H9 (cell line): Measurements from ENCODE around the gene TGFBR1. TPM values are rescaled to one million over a fixed set of nuclear protein-coding genes. Genes with fewer than 3 reads are reported as not detected.
A peak's percentile ranks its signal among the peaks of the same experiment; 100 is the strongest.

Experiments used
- DNase-seq: peaks from one replicate; pipeline ENCODE4 v3.0.0-alpha.2; 2017
- H2AFZ ChIP-seq: one replicate; pipeline ENCODE4 v1.6.1; 2013; ENCODE audit warnings: mild to moderate bottlenecking, low read length, control low read depth, moderate library complexity
- H2AK5ac ChIP-seq: 2 replicates; pipeline ENCODE4 v1.6.1; 2013; ENCODE audit warnings: low read length, control low read depth, mixed read lengths; ENCODE audit not compliant: insufficient read length
- H2BK120ac ChIP-seq: one replicate; pipeline ENCODE4 v1.6.1; 2013; ENCODE audit warnings: low read depth, mild to moderate bottlenecking, low read length, control low read depth, inconsistent platforms; ENCODE audit not compliant: poor library complexity, severe bottlenecking
- H2BK12ac ChIP-seq: 2 replicates; pipeline ENCODE4 v1.6.1; 2013; ENCODE audit warnings: low read length, control low read depth, mixed read lengths, low read depth; ENCODE audit not compliant: insufficient read length
- H2BK15ac ChIP-seq: 2 replicates; pipeline ENCODE4 v1.6.1; 2013; ENCODE audit warnings: low read depth, low read length, control low read depth
- H2BK20ac ChIP-seq: one replicate; pipeline ENCODE4 v1.6.1; 2013; ENCODE audit warnings: low read depth, mild to moderate bottlenecking, low read length, control low read depth, inconsistent platforms; ENCODE audit not compliant: poor library complexity, severe bottlenecking
- H2BK5ac ChIP-seq: 2 replicates; pipeline ENCODE4 v1.6.1; 2013; ENCODE audit warnings: low read length, control low read depth, mixed read lengths; ENCODE audit not compliant: insufficient read length
- H3K14ac ChIP-seq: 2 replicates; pipeline ENCODE4 v1.6.1; 2013; ENCODE audit warnings: low read length, control low read depth; ENCODE audit not compliant: insufficient read depth
- H3K18ac ChIP-seq: 2 replicates; pipeline ENCODE4 v1.6.1; 2013; ENCODE audit warnings: low read depth, mild to moderate bottlenecking, mixed read lengths, low read length, control low read depth; ENCODE audit not compliant: insufficient read length
- H3K23ac ChIP-seq: 2 replicates; pipeline ENCODE4 v1.6.1; 2013; ENCODE audit warnings: low read length, control low read depth, mixed read lengths, low read depth; ENCODE audit not compliant: insufficient read length
- H3K23me2 ChIP-seq: 2 replicates; pipeline ENCODE4 v1.6.1; 2013; ENCODE audit warnings: low read depth, mild to moderate bottlenecking, mixed read lengths, low read length, control low read depth; ENCODE audit not compliant: insufficient read length, poor library complexity, severe bottlenecking
- H3K27ac ChIP-seq: 2 replicates; pipeline ENCODE4 v1.5.1; 2013; ENCODE audit warnings: low read length, control low read depth, mixed read lengths, low read depth; ENCODE audit not compliant: insufficient read length
- H3K27me3 ChIP-seq: 2 replicates; pipeline ENCODE4 v1.6.1; 2013; ENCODE audit warnings: low read length, control low read depth, inconsistent platforms; ENCODE audit not compliant: insufficient read depth
- H3K4ac ChIP-seq: 2 replicates; pipeline ENCODE4 v1.6.1; 2013; ENCODE audit warnings: low read depth, mild to moderate bottlenecking, control low read depth, inconsistent platforms, low read length, moderate library complexity
- H3K4me1 ChIP-seq: 2 replicates; pipeline ENCODE4 v1.6.1; 2013; ENCODE audit warnings: low read length, control low read depth, inconsistent platforms; ENCODE audit not compliant: insufficient read depth
- H3K4me2 ChIP-seq: 2 replicates; pipeline ENCODE4 v1.6.1; 2013; ENCODE audit warnings: low read length, control low read depth, mixed read lengths; ENCODE audit not compliant: insufficient read length, insufficient read depth
- H3K56ac ChIP-seq: 2 replicates; pipeline ENCODE4 v1.6.1; 2013; ENCODE audit warnings: low read depth, mild to moderate bottlenecking, mixed read lengths, low read length, control low read depth; ENCODE audit not compliant: insufficient read length
- H3K79me1 ChIP-seq: 2 replicates; pipeline ENCODE4 v1.6.1; 2013; ENCODE audit warnings: low read depth, mild to moderate bottlenecking, moderate library complexity, low read length, control low read depth, inconsistent platforms; ENCODE audit not compliant: insufficient read depth, poor library complexity, severe bottlenecking
- H3K79me2 ChIP-seq: 2 replicates; pipeline ENCODE4 v1.6.1; 2013; ENCODE audit warnings: low read length, control low read depth, inconsistent platforms; ENCODE audit not compliant: insufficient read depth
- H3K9ac ChIP-seq: 2 replicates; pipeline ENCODE4 v1.6.1; 2013; ENCODE audit warnings: low read length, control low read depth, mixed read lengths; ENCODE audit not compliant: insufficient read length; ENCODE audit errors: extremely low read depth
- H3K9me3 ChIP-seq: one replicate; pipeline ENCODE4 v1.6.1; 2013; ENCODE audit warnings: low read depth, low read length, inconsistent platforms; ENCODE audit not compliant: control insufficient read depth
- H3T11ph ChIP-seq: one replicate; pipeline ENCODE4 v1.6.1; 2013; ENCODE audit warnings: mild to moderate bottlenecking, low read length, control low read depth, inconsistent platforms
- H4K20me1 ChIP-seq: one replicate; pipeline ENCODE4 v1.6.1; 2013; ENCODE audit not compliant: control insufficient read depth, insufficient read length, insufficient read depth
- H4K5ac ChIP-seq: 2 replicates; pipeline ENCODE4 v1.6.1; 2013; ENCODE audit warnings: low read depth, mild to moderate bottlenecking, mixed read lengths, low read length, control low read depth; ENCODE audit not compliant: insufficient read length
- H4K8ac ChIP-seq: replicated peaks from 2 replicates; pipeline ENCODE4 v1.6.1; 2013; ENCODE audit warnings: low read length, control low read depth, mixed read lengths, low read depth; ENCODE audit not compliant: insufficient read length
- H4K91ac ChIP-seq: 2 replicates; pipeline ENCODE4 v1.6.1; 2013; ENCODE audit warnings: low read depth, mild to moderate bottlenecking, moderate library complexity, mixed read lengths, low read length, control low read depth; ENCODE audit not compliant: insufficient read length
- H3K27ac Mint-ChIP-seq, 3 experiments: 2 replicates in 2 of 3; 3 replicates in 1 of 3; pipeline ENCODE4 v1.8.0; 2020 to 2021; ENCODE audit warnings: mixed read lengths in 3 of 3, mild to moderate bottlenecking in 1 of 3, moderate library complexity in 1 of 3
- H3K27me3 Mint-ChIP-seq: 2 replicates; pipeline ENCODE4 v1.8.0; 2021; ENCODE audit warnings: low read depth, mild to moderate bottlenecking, moderate library complexity, mixed read lengths
- H3K36me3 Mint-ChIP-seq, 3 experiments: 2 replicates in 2 of 3; 3 replicates in 1 of 3; pipeline ENCODE4 v1.8.0; 2020 to 2021; ENCODE audit warnings: low read depth in 3 of 3, mixed read lengths in 3 of 3; ENCODE audit not compliant: insufficient read depth in 1 of 3
- H3K4me1 Mint-ChIP-seq, 2 experiments: 2 replicates each; pipeline ENCODE4 v1.8.0; 2020; ENCODE audit warnings: mixed read lengths in 2 of 2
- H3K4me3 Mint-ChIP-seq, 2 experiments: 2 replicates in 1 of 2; 3 replicates in 1 of 2; pipeline ENCODE4 v1.8.0; 2020 to 2021; ENCODE audit warnings: mild to moderate bottlenecking in 2 of 2, mixed read lengths in 2 of 2, moderate library complexity in 1 of 2
- H3K9me3 Mint-ChIP-seq, 2 experiments: 2 replicates in 1 of 2; 3 replicates in 1 of 2; pipeline ENCODE4 v1.8.0; 2020; ENCODE audit warnings: mild to moderate bottlenecking in 2 of 2, mixed read lengths in 2 of 2, moderate library complexity in 1 of 2
- CTCF ChIP-seq: fragments of 200-600 bp; sonication (generic); conservative IDR thresholded peaks from 3 replicates; pipeline ENCODE4 v1.8.0; 2021; ENCODE audit warnings: antibody characterized with exemption, mild to moderate bottlenecking
- WGBS: extraction: QIAGEN DNeasy Blood & Tissue Kit; methylation state at CpG from one replicate; pipeline ENCODE4 v1.1.7; 2013; ENCODE audit warnings: missing lambda C conversion rate, low lambda C conversion rate, mixed read lengths; ENCODE audit not compliant: insufficient read length; ENCODE audit errors: extremely low coverage; 5-methylcytosine and 5-hydroxymethylcytosine counted together
- total RNA-seq: library from RNA; stranded (reverse); gene quantifications from 2 replicates; pipeline ENCODE4 v1.2.1, GENCODE V29; 2021

Gene TGFBR1
- total RNA-seq, 1 experiment from 2014 or later, result 59.3 TPM

GRCh38 chr9:99176527-99177013 is 71.7 kb downstream of the TGFBR1 start:
- no peaks in the 10 kb centered on the region for H3K27me3 ChIP-seq
- H3K23ac ChIP-seq, result no peak overlapping the region
- no peaks in the 10 kb centered on the region; the same call in 1 of the 2 replicates for H3K4me1 ChIP-seq
- H2BK20ac ChIP-seq, result no peak overlapping the region
- H3K9me3 ChIP-seq, result no peaks in the 10 kb centered on the region
- no peaks in the 10 kb centered on the region for H3K79me1 ChIP-seq
- peak overlapping the region; percentile 3 to 73 (median 50); a peak in 2 of 7 replicates for H3K27ac Mint-ChIP-seq
- H3K27ac ChIP-seq, result no peak overlapping the region
- H3K4ac ChIP-seq, result no peak overlapping the region
- no peaks in the 10 kb centered on the region; the same call in 1 of the 2 replicates for H3K27me3 Mint-ChIP-seq
- H3K9ac ChIP-seq, result no peak overlapping the region
- H2BK12ac ChIP-seq, result no peak overlapping the region
- no peak for TF ChIP-seq CTCF
- H3K4me3 Mint-ChIP-seq, result no peak overlapping the region
- no peak for DNase-seq
- H3K4me1 Mint-ChIP-seq, result peaks cover 46 to 47% of the 10 kb centered on the region in 2 experiments
- no peak overlapping the region for H2AK5ac ChIP-seq
- no peak overlapping the region for H3T11ph ChIP-seq
- peaks cover 0 to 2% of the 10 kb centered on the region in 2 experiments; a peak in 1 of 5 replicates for H3K9me3 Mint-ChIP-seq
- no peaks in the 10 kb centered on the region for H3K23me2 ChIP-seq
- H3K18ac ChIP-seq, result no peak overlapping the region
- H3K56ac ChIP-seq, result no peak overlapping the region
- no peak overlapping the region for H4K8ac ChIP-seq
- H2BK5ac ChIP-seq, result no peak overlapping the region
- H2AFZ ChIP-seq, result no peak overlapping the region
- H3K4me2 ChIP-seq, result no peak overlapping the region
- no peaks in the 10 kb centered on the region for H4K20me1 ChIP-seq
- H2BK15ac ChIP-seq, result no peak overlapping the region
- H3K36me3 Mint-ChIP-seq, result no peaks in the 10 kb centered on the region
- H4K91ac ChIP-seq, result no peak overlapping the region
- H2BK120ac ChIP-seq, result no peak overlapping the region
- H3K14ac ChIP-seq, result no peak overlapping the region
- WGBS, result no CpG with 5 or more reads among the region's 4 CpGs
- no peak overlapping the region for H4K5ac ChIP-seq
- no peaks in the 10 kb centered on the region for H3K79me2 ChIP-seq
